ENCODE results near the gene ATRIP.

- TF ChIP-seq CTCF (IDR thresholded peaks at IDR 0.05): no peak
- TF ChIP-seq POLR2A (IDR thresholded peaks at IDR 0.05): no peak
Observed at GRCh38 chr3:48413611-48414010, 32.9 kb upstream of the ATRIP start.

Measured in lower leg skin (tissue), 3 donors.